Measurements from ENCODE around the gene RPS6KA2. TPM values are rescaled to one million over a fixed set of nuclear protein-coding genes. Genes with fewer than 3 reads are reported as not detected.

RPS6KA2 gene
- total RNA-seq, 2 donors from 2014 or later: 59.5 to 75.4 TPM

- Histone ChIP-seq H3K27me3 (replicated peaks; ENCODE audit: insufficient read depth) (no peaks in the 10 kb centered on the region), H3K4me1 (ENCODE audit: control insufficient read depth in 1 of 2, low read depth in 2 of 2) (no peaks in the 10 kb centered on the region), H3K4me3 (no peak overlapping the region), H3K9me3 (no peaks in the 10 kb centered on the region), H3K36me3 (peaks cover 5% of the 10 kb centered on the region), H3K27ac (no peak overlapping the region)
- TF ChIP-seq CTCF (IDR thresholded peaks at IDR 0.05): no peak
- DNase-seq (ENCODE audit: low spot score): no peak
- no peak for ATAC-seq (ENCODE audit: insufficient number of reproducible peaks, low FRiP score, low read depth)
Observed at GRCh38 chr6:166538297-166539010, 88.6 kb downstream of the RPS6KA2 start.

GRCh38 chr6:166534658-166535406 is 92.2 kb downstream of the RPS6KA2 start:
- ATAC-seq (ENCODE audit: insufficient number of reproducible peaks, low FRiP score, low read depth) (no peak), DNase-seq (ENCODE audit: low spot score) (no peak)
- Histone ChIP-seq H3K4me1 (ENCODE audit: control insufficient read depth in 1 of 2, low read depth in 2 of 2) (no peaks in the 10 kb centered on the region), H3K27me3 (replicated peaks; ENCODE audit: insufficient read depth) (no peaks in the 10 kb centered on the region), H3K4me3 (no peak overlapping the region), H3K36me3 (peaks cover 5% of the 10 kb centered on the region), H3K9me3 (no peaks in the 10 kb centered on the region), H3K27ac (no peak overlapping the region)
- no peak for TF ChIP-seq CTCF (IDR thresholded peaks at IDR 0.05)

GRCh38 chr6:166533205-166533824 is 93.7 kb downstream of the RPS6KA2 start:
- H3K4me1 ChIP-seq (ENCODE audit: control insufficient read depth in 1 of 2, low read depth in 2 of 2): no peaks in the 10 kb centered on the region
- no peak overlapping the region for H3K4me3 ChIP-seq
- DNase-seq (ENCODE audit: low spot score) (no peak), ATAC-seq (ENCODE audit: insufficient number of reproducible peaks, low FRiP score, low read depth) (no peak)
- H3K9me3 ChIP-seq: no peaks in the 10 kb centered on the region
- no peak overlapping the region for H3K27ac ChIP-seq
- H3K27me3 ChIP-seq (replicated peaks; ENCODE audit: insufficient read depth): no peaks in the 10 kb centered on the region
- peaks cover 5% of the 10 kb centered on the region for H3K36me3 ChIP-seq
- no peak for TF ChIP-seq CTCF (IDR thresholded peaks at IDR 0.05)

GRCh38 chr6:166532302-166532701 is 94.7 kb downstream of the RPS6KA2 start:
- H3K4me3 ChIP-seq: no peak overlapping the region
- DNase-seq (ENCODE audit: low spot score) (no peak), ATAC-seq (ENCODE audit: insufficient number of reproducible peaks, low FRiP score, low read depth) (no peak)
- H3K27ac ChIP-seq: no peak overlapping the region
- H3K9me3 ChIP-seq: no peaks in the 10 kb centered on the region
- no peaks in the 10 kb centered on the region for H3K4me1 ChIP-seq (ENCODE audit: control insufficient read depth in 1 of 2, low read depth in 2 of 2)
- no peak for TF ChIP-seq CTCF (IDR thresholded peaks at IDR 0.05)
- H3K27me3 ChIP-seq (replicated peaks; ENCODE audit: insufficient read depth): no peaks in the 10 kb centered on the region
- no peaks in the 10 kb centered on the region for H3K36me3 ChIP-seq
